Endodermal cell (in vitro differentiated cells): ENCODE results near the gene CRMP1. TPM values are rescaled to one million over a fixed set of nuclear protein-coding genes. Genes with fewer than 3 reads are reported as not detected.

ENCODE experiments used
- DNase-seq: peaks from one replicate; pipeline ENCODE4 v3.0.0-alpha.2; 2017
- H3K27ac ChIP-seq: 2 replicates; pipeline ENCODE4 v1.5.1; 2013; ENCODE audit warnings: mild to moderate bottlenecking, low read depth, low read length, moderate library complexity
- H3K27me3 ChIP-seq: 2 replicates; pipeline ENCODE4 v1.6.1; 2013; ENCODE audit warnings: mild to moderate bottlenecking, low read length, moderate library complexity; ENCODE audit not compliant: insufficient read depth, control insufficient read depth, poor library complexity, severe bottlenecking
- H3K36me3 ChIP-seq: 2 replicates; pipeline ENCODE4 v1.7.0; 2013; ENCODE audit warnings: mild to moderate bottlenecking, low read length, moderate library complexity; ENCODE audit not compliant: control insufficient read depth, insufficient read depth
- H3K4me1 ChIP-seq: one replicate; pipeline ENCODE4 v1.7.0; 2013; ENCODE audit warnings: low read length; ENCODE audit not compliant: control insufficient read depth, insufficient read depth
- H3K4me3 ChIP-seq: 2 replicates; pipeline ENCODE4 v1.5.1; 2013; ENCODE audit warnings: mild to moderate bottlenecking, low read length, moderate library complexity
- H3K9ac ChIP-seq: 2 replicates; pipeline ENCODE4 v1.6.1; 2013; ENCODE audit warnings: mild to moderate bottlenecking, low read length, moderate library complexity; ENCODE audit not compliant: poor library complexity, severe bottlenecking; ENCODE audit errors: extremely low read depth
- H3K9me3 ChIP-seq: 2 replicates; pipeline ENCODE4 v1.6.1; 2013; ENCODE audit warnings: mild to moderate bottlenecking, low read length, moderate library complexity; ENCODE audit not compliant: control insufficient read depth
- H3K27ac Mint-ChIP-seq: 2 replicates; pipeline ENCODE4 v1.8.0; 2020; ENCODE audit warnings: mixed read lengths
- H3K27me3 Mint-ChIP-seq: 2 replicates; pipeline ENCODE4 v1.8.0; 2021; ENCODE audit warnings: mild to moderate bottlenecking, mixed read lengths; ENCODE audit not compliant: insufficient read depth
- H3K36me3 Mint-ChIP-seq: 2 replicates; pipeline ENCODE4 v1.8.0; 2020; ENCODE audit warnings: low read depth, mixed read lengths
- H3K4me1 Mint-ChIP-seq: 2 replicates; pipeline ENCODE4 v1.8.0; 2020; ENCODE audit warnings: mixed read lengths
- H3K4me3 Mint-ChIP-seq: 2 replicates; pipeline ENCODE4 v1.8.0; 2020; ENCODE audit warnings: mild to moderate bottlenecking, moderate library complexity, mixed read lengths
- H3K9me3 Mint-ChIP-seq: 2 replicates; pipeline ENCODE4 v1.8.0; 2020; ENCODE audit warnings: mild to moderate bottlenecking, mixed read lengths
- WGBS, 2 experiments: methylation state at CpG; one replicate each; pipeline versions ENCODE4 v1.1.5 to v1.1.7; 2013; ENCODE audit warnings: missing lambda C conversion rate in 2 of 2, mixed read lengths in 1 of 2; ENCODE audit not compliant: insufficient coverage in 1 of 2, insufficient read length in 1 of 2; 5-methylcytosine and 5-hydroxymethylcytosine counted together
- total RNA-seq, 2 donors: library from RNA; stranded (reverse); fragmentation: NEBNext Ultra II Directional in 1 of 2; extraction: Animal tissue kit (Norgen Biotek cat#: 25700) in 1 of 2; gene quantifications; 2 replicates in 1 of 2; 3 replicates in 1 of 2; pipeline ENCODE4 v1.2.1, GENCODE V29; 2021
- TF ChIP-seq, protein P1 (sequence below): fragments of 200-600 bp; sonication (generic); conservative IDR thresholded peaks from 2 replicates; pipeline ENCODE4 v1.5.0; 2021; ENCODE audit warnings: antibody characterized with exemption, mild to moderate bottlenecking

The CRMP1 gene
- total RNA-seq, 2 donors from 2014 or later: 40.0 to 64.9 TPM

DNA sequence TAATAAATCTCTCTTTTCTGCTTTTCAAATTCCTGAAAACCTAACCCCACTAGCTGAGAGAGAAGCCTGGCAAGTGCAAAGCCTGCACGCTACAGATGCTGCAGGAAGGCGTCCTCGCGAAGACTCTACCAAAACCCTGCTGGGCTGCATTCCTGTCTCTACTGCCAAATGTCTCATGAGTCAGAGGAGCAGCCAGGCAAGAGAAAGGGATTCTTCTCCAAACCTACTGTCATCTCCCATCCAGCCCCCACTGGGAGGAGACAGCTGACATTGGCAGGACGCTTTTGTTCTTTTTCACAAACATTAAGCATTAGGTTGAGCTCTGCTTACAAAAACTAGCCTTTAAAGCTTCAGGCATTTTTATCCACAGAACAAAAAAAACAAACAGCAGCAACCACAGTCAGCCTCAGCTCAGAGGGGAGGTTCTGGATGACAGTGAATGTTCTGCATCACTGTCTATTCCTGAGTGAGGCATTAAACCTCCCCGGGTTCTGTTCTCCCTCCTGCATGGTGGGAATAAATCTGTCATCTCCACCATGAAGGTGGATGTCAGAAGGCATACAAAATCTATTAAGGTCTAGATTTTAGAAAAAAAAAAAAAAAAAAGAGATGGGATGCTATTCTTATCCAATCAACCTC is 18.0 kb downstream of the CRMP1 start:
- peaks cover 3% of the 10 kb centered on the region for H3K4me1 Mint-ChIP-seq
- peak; percentile 83 for DNase-seq
- Histone ChIP-seq H3K4me1 (no peaks in the 10 kb centered on the region), H3K27me3 (no peaks in the 10 kb centered on the region), H3K36me3 (no peaks in the 10 kb centered on the region), H3K27ac (no peak overlapping the region), H3K4me3 (no peak overlapping the region), H3K9ac (no peak overlapping the region), H3K9me3 (no peaks in the 10 kb centered on the region)
- no peak overlapping the region for H3K4me3 Mint-ChIP-seq
- H3K27me3 Mint-ChIP-seq: no peaks in the 10 kb centered on the region
- peaks cover 23% of the 10 kb centered on the region for H3K36me3 Mint-ChIP-seq
- TF ChIP-seq, protein P1, sequence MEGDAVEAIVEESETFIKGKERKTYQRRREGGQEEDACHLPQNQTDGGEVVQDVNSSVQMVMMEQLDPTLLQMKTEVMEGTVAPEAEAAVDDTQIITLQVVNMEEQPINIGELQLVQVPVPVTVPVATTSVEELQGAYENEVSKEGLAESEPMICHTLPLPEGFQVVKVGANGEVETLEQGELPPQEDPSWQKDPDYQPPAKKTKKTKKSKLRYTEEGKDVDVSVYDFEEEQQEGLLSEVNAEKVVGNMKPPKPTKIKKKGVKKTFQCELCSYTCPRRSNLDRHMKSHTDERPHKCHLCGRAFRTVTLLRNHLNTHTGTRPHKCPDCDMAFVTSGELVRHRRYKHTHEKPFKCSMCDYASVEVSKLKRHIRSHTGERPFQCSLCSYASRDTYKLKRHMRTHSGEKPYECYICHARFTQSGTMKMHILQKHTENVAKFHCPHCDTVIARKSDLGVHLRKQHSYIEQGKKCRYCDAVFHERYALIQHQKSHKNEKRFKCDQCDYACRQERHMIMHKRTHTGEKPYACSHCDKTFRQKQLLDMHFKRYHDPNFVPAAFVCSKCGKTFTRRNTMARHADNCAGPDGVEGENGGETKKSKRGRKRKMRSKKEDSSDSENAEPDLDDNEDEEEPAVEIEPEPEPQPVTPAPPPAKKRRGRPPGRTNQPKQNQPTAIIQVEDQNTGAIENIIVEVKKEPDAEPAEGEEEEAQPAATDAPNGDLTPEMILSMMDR: no peak
- WGBS, 2 experiments: 20 to 45% methylated on average over 5 to 6 of the region's 6 CpGs
- H3K27ac Mint-ChIP-seq: no peak overlapping the region
- H3K9me3 Mint-ChIP-seq: peaks cover 4% of the 10 kb centered on the region

GRCh38 chr4:5870701-5871100 is 22.2 kb downstream of the CRMP1 start:
- Histone ChIP-seq H3K27ac (no peak overlapping the region), H3K9ac (no peak overlapping the region), H3K36me3 (peaks cover 4% of the 10 kb centered on the region), H3K9me3 (no peaks in the 10 kb centered on the region), H3K27me3 (no peaks in the 10 kb centered on the region), H3K4me1 (no peaks in the 10 kb centered on the region), H3K4me3 (no peak overlapping the region)
- DNase-seq: no peak
- TF ChIP-seq, protein P1: no peak
- Mint-ChIP-seq H3K36me3 (peaks cover 26% of the 10 kb centered on the region), H3K9me3 (peaks cover 4% of the 10 kb centered on the region), H3K27ac (no peak overlapping the region), H3K4me1 (peaks cover 3% of the 10 kb centered on the region), H3K27me3 (no peaks in the 10 kb centered on the region), H3K4me3 (no peak overlapping the region)
- WGBS, 2 experiments: 91 to 94% methylated on average over 13 of the region's 13 CpGs

- H3K27me3 ChIP-seq: no peaks in the 10 kb centered on the region
- H3K36me3 Mint-ChIP-seq: peaks cover 26% of the 10 kb centered on the region
- 94 to 96% methylated on average over 9 to 14 of the region's 14 CpGs for WGBS, 2 experiments
These were observed 22.8 kb downstream of the CRMP1 start for GRCh38 chr4:5869966-5870619.

More at GRCh38 chr4:5869966-5870619, 22.8 kb downstream of the CRMP1 start:
- H3K9ac ChIP-seq: no peak overlapping the region
- Mint-ChIP-seq H3K27ac (no peak overlapping the region), H3K4me3 (no peak overlapping the region), H3K4me1 (peaks cover 3% of the 10 kb centered on the region), H3K27me3 (no peaks in the 10 kb centered on the region), H3K9me3 (peaks cover 4% of the 10 kb centered on the region)
- H3K36me3 ChIP-seq: peaks cover 5% of the 10 kb centered on the region
- TF ChIP-seq, protein P1: no peak
- no peak for DNase-seq
- H3K4me3 ChIP-seq: no peak overlapping the region
- H3K27ac ChIP-seq: no peak overlapping the region
- no peaks in the 10 kb centered on the region for H3K4me1 ChIP-seq
- no peaks in the 10 kb centered on the region for H3K9me3 ChIP-seq
